Astrocyte of the cerebellum (primary cell): ENCODE results near the gene SLC43A3.

Source experiments
- DNase-seq: peaks from one replicate; pipeline ENCODE4 v3.0.0-alpha.2; 2011; ENCODE audit warnings: low read depth
- H3K4me3 ChIP-seq: 2 replicates; pipeline ENCODE4 v1.5.1; 2011; ENCODE audit warnings: mild to moderate bottlenecking, low read depth, low read length, moderate library complexity
- in situ Hi-C: cut with HindIII; loops from 2 replicates; pipeline ENCODE4 v1.10.0; 2017; ENCODE audit warnings: low sequenced_read_pairs
- TF ChIP-seq, protein P1 (sequence below): IDR thresholded peaks from 2 replicates; pipeline ENCODE4 v1.5.1; 2012; ENCODE audit warnings: low read length, low read depth, moderate library complexity, mild to moderate bottlenecking; ENCODE audit errors: missing control alignments

Gene SLC43A3

GRCh38 chr11:57424137-57424791 is 2.7 kb downstream of the SLC43A3 start:
- DNase-seq = no peak
- H3K4me3 ChIP-seq = no peak overlapping the region
- in situ Hi-C loops = no loop called here
- TF ChIP-seq, protein P1, sequence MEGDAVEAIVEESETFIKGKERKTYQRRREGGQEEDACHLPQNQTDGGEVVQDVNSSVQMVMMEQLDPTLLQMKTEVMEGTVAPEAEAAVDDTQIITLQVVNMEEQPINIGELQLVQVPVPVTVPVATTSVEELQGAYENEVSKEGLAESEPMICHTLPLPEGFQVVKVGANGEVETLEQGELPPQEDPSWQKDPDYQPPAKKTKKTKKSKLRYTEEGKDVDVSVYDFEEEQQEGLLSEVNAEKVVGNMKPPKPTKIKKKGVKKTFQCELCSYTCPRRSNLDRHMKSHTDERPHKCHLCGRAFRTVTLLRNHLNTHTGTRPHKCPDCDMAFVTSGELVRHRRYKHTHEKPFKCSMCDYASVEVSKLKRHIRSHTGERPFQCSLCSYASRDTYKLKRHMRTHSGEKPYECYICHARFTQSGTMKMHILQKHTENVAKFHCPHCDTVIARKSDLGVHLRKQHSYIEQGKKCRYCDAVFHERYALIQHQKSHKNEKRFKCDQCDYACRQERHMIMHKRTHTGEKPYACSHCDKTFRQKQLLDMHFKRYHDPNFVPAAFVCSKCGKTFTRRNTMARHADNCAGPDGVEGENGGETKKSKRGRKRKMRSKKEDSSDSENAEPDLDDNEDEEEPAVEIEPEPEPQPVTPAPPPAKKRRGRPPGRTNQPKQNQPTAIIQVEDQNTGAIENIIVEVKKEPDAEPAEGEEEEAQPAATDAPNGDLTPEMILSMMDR = no peak

DNA sequence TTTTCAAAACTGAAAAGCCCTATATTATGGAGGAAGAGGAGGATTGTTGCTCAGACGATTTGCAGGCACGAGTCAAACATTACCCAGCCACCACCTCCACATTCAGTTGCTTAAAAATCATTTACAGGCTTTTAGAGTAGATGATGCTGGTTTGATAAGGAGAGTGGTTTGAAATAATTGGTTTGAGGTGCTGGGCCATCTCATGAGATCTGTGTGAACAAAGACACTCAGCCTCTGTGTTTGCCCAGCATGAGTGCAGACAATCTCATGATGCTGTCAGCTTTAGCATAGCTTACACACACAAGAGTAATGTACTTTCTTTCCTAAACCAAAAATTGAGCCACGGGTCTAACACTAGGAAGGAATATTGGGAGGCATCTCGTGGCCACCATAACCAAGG is 4.3 kb downstream of the SLC43A3 start:
- TF ChIP-seq, protein P1 = no peak
- in situ Hi-C loops = no loop called here
- no peak for DNase-seq

GRCh38 chr11:57421805-57422204 is 5.1 kb downstream of the SLC43A3 start:
- in situ Hi-C loops = no loop called here
- TF ChIP-seq, protein P1 = no peak
- no peak for DNase-seq
- no peak overlapping the region for H3K4me3 ChIP-seq

More for the DNA sequence above, 4.3 kb downstream of the SLC43A3 start:
- H3K4me3 ChIP-seq = no peak overlapping the region

DNA sequence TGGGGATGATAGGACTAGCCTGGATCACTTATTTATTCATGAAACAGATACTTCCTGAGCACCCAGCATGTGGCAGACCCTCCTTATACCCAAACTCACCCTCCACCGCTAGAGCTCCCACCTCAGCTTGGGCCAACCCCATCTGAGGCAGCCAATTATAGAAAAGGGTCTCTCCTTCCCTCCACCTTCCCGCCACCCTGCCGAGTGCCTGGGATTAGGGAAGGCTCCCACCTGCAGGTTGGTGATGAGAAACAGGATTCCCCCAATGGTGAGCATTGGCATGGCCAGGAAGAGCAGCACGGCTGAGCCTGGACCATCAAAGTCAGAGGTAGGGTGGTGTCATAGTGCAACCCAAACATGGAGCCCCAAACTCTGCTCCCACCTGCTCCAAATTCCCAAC is 5.9 kb downstream of the SLC43A3 start:
- no peak for DNase-seq
- in situ Hi-C loops = no loop called here
- H3K4me3 ChIP-seq = no peak overlapping the region
- TF ChIP-seq, protein P1 = no peak

GRCh38 chr11:57419146-57419545 is 7.8 kb downstream of the SLC43A3 start:
- in situ Hi-C loops = no loop called here
- TF ChIP-seq, protein P1 = no peak
- H3K4me3 ChIP-seq = no peak overlapping the region
- no peak for DNase-seq

DNA sequence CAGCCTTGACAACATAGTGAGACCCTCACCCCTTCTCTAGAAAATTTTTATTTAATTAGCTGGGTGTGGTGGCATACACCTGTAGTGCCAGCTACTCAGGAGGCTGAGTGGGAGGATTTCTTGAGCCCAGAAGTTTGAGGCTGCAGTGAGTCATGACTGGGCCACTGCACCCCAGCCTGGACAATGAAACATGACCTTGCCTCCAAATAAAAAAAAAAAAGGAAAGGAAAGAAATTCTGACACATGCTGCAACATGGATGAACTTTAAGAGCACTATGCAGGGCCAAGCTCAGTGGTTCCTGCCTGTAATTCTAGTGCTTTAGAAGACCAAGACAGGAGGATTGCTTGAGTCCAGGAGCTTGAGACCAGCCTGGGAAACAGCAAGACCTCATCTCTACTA is 8.8 kb downstream of the SLC43A3 start:
- TF ChIP-seq, protein P1 = no peak
- in situ Hi-C loops = no loop called here
- no peak overlapping the region for H3K4me3 ChIP-seq
- no peak for DNase-seq
